Esophagus squamous epithelium (tissue), 4 donors: ENCODE results near the gene AP2S1.

Source experiments
- POLR2A ChIP-seq, 4 donors: fragments of 450-650 bp; IDR thresholded peaks; one replicate each; pipeline ENCODE4 v1.6.1; 2017; ENCODE audit warnings: antibody characterized with exemption in 4 of 4, mild to moderate bottlenecking in 4 of 4, moderate library complexity in 3 of 4
- TF ChIP-seq, protein P1 (sequence below), 6 experiments: fragments of 450-650 bp in 4 of 6; fragments of 200-600 bp in 2 of 6; sonication (generic) in 2 of 6; IDR thresholded peaks; one replicate each; pipeline ENCODE4 v1.5.1; 2016 to 2019; ENCODE audit warnings: antibody characterized with exemption in 6 of 6, mild to moderate bottlenecking in 4 of 6, moderate library complexity in 4 of 6

GRCh38 chr19:46813839-46814358 lies 36.7 kb downstream of the AP2S1 start:
- TF ChIP-seq POLR2A (IDR thresholded peaks at IDR 0.05) = no peak
- TF ChIP-seq, protein P1, sequence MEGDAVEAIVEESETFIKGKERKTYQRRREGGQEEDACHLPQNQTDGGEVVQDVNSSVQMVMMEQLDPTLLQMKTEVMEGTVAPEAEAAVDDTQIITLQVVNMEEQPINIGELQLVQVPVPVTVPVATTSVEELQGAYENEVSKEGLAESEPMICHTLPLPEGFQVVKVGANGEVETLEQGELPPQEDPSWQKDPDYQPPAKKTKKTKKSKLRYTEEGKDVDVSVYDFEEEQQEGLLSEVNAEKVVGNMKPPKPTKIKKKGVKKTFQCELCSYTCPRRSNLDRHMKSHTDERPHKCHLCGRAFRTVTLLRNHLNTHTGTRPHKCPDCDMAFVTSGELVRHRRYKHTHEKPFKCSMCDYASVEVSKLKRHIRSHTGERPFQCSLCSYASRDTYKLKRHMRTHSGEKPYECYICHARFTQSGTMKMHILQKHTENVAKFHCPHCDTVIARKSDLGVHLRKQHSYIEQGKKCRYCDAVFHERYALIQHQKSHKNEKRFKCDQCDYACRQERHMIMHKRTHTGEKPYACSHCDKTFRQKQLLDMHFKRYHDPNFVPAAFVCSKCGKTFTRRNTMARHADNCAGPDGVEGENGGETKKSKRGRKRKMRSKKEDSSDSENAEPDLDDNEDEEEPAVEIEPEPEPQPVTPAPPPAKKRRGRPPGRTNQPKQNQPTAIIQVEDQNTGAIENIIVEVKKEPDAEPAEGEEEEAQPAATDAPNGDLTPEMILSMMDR (IDR thresholded peaks at IDR 0.05) = no peak
